ENCODE data around the gene HMGCR.
"Not testable (repeated sequence)": the region's sequence is repeated elsewhere in the genome, so short reads cannot be mapped to it uniquely, and the experiment has no call there.

HMGCR gene

GRCh38 chr5:75336615-75337336, at the start of gene HMGCR:
TSS of gene HMGCR (plus strand) at chr5:75337220. CDS start at chr5:75342606, 5,386 bp downstream.
- DNase-seq: peak; percentile 97

GRCh38 chr5:75291844-75292243, 45.2 kb upstream of the HMGCR start:
- not testable (repeated sequence) for DNase-seq

- DNase-seq: no peak
These were observed 36.9 kb upstream of the HMGCR start for GRCh38 chr5:75300084-75300483.

GRCh38 chr5:75303419-75303818, 33.6 kb upstream of the HMGCR start:
- no peak for DNase-seq

GRCh38 chr5:75304486-75304885, 32.5 kb upstream of the HMGCR start:
- not testable (repeated sequence) for DNase-seq

DNA sequence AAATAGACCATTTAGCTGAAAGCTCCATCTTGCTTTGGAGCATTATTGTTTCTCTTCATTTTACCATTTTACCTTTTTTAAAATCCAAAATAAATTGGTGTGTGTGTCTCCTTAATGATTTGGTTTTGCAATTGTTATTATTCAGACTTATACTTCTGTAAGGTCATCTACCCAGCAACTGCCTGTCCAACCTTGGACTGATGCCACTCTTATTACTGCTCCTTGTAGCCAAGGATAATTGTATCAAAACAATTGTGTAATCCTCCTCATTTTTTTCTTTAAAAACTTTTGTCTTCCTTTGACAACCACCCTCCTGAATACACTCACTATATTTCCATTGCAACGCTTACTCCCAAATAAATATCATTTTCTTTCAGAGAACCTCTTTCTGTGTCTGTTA, 30.3 kb upstream of the HMGCR start:
- no peak for DNase-seq

DNA sequence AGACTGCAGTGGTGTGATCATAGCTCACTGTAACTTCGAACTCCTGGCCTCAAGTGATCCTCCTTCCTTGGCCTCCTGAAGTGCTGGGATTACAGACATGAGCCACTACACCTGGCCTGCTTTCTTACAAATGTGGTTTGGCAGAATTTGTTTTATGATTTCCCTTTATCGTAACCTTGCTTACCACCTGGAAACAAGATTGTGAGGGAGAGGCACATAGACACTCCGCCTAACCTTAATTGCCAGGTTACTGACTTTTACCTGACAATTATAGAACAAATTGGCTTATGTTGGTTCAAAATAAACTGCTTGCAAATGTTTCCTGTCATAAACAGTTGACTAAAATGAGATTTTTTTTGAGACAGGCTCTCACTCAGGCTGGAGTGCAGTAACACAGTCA, 26.8 kb upstream of the HMGCR start:
- DNase-seq: no peak

DNA sequence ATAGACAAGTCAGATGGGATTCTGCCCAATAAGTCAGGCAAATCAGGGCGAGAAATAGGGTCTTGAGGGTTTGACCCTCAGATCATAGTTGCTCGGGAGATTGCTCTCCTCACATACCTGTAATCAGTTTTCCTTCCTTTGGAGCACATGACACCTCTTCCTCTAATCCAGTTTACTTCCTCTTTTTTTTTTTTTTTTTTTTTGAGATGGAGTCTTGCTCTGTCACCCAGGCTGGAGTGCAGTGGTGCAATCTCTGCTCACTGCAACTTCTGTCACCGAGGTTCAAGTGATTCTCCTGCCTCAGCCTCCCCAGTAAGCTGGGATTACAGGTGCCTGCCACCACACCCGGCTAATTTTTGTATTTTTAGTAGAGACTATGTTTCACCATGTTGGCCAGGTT, 17.9 kb upstream of the HMGCR start:
- not testable (repeated sequence) for DNase-seq

GRCh38 chr5:75319638-75320037, 17.4 kb upstream of the HMGCR start:
- DNase-seq: no peak

DNA sequence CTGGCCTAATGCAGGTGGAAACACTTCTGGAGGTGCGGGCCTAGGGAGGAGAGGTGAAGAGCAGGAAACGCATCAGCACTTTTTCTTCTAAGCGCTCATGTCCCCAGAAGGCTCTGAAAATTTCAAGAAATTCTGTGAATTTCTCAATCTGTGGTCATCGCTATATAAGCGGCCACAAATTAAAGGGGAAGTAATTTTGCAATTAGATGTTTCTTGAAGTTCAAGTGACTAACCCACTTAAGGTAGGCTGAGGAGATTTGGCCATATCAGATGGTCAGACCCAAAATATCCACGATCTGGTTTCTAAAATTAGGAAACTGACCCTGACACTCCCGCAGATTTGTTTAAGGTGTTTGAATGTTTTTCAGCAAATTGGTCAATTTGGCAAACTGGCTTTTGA, 16.6 kb upstream of the HMGCR start:
- no peak for DNase-seq

DNA sequence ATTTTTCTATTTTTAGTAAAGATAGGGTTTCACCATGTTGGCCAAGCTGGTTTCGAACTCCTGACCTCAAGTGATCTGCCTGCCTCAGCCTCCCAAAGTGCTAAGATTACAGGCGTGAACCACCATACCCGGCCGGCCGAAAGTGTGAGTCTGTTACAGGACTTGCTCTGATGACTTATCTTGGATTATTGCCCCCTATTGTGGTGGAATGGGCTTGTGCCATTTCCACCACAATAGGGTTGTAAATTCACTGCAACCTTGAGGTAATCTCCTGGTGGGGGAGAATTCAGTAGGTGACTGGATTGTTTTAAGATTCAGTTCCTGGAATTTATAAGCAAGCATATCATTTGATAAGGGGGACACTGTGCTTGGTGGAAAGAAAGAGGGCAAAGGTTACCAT, 15.0 kb upstream of the HMGCR start:
- DNase-seq: no peak

GRCh38 chr5:75324791-75325190, 12.2 kb upstream of the HMGCR start:
- no peak for DNase-seq

DNA sequence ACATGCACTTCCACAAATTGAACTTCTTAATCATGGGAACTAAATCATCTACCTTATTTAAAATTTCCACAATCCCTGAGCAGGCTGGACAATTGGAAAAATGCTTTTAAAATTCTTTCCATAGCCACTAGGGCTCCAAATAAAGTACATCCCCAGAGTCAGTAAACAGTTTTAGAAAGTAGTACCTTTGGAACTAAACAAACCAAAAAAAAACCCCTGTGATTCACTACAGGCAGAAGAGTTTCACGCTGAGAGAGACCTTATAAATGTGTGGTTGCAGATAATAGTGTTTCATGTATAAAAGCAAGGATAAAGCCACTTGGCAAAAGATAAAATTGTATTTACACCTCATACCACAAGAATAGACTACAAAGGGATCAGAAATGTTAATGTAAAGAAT, 11.8 kb upstream of the HMGCR start:
- DNase-seq: no peak

DNA sequence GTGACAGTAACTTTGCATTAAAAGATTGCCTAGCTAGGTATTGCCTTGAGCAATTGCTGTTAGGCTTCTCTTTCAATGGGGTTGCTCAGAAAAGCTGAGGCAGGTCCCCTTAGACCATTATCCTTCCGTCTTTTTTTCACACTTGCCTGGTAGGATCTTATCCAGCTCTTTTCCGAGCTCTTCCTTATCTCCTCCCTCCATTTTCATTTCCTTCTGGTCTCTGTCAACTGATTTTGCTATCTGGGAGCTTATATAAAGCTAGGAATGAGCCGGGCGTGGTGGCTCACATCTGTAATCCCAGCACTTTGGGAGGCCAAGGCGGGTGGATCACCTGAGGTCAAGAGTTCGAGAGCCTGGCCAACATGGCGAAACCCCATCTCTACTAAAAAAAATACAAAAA, 6.6 kb upstream of the HMGCR start:
- DNase-seq: no peak

DNA sequence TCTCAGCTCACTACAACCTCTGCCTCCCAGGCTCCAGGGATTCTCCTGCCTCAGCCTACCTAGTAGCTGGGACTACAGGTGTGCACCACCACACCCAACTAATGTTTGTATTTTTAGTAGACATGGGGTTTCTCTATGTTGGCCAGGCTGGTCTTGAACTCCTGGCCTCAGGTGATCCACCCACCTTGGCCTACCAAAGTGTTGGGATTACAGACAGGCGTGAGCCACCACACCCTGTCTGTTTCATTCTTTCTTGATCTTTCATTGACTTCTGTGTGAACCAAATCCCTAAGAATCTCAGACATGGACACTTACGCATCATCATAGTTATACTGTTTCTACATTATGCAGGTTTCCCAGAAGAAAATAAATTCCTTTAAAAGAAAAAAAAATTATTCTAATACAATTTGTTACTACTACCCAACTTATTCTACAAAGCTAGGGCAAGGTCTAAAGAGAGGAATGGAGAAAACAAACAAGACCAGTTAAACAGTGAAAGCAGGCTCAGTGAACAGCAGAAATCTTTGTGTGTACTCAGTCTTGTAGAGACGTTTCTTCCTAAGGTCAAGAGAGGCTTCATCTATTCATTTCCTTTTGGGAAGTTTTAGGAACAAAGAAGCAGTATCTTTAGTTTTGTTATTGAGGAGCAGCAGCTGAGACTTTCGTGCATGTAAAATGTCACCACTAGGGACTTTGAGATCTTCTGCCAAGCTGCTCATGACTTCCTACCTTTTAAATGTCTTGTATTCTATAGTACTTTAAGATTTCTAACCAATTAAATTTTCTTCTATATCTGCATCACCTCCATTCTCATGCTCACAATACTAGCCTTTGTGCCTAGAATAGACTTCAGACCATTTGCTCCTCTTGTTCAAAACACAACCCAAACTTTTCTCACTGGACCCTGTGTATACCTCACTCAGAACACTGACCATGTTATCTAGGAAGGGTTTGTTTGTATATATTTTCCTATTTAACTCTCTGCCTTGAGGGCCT, 5.6 kb upstream of the HMGCR start:
- no peak for DNase-seq

DNA sequence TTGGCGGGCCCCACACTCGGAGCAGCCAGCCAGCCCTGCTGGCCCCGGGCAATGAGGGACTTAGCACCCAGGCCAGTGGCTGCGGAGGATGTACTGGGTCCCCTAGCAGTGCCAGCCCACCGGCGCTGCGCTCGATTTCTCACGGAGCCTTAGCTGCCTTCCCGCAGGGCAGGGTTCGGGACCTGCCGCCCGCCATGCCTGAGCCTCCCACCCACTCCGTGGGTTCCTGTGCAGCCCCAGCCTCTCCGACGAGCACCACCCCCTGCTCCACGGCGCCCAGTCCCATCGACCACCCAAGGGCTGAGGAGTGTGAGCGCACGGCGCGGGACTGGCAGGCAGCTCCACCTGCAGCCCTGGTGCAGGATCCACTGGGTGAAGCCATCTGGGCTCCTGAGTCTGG, 3.3 kb upstream of the HMGCR start:
- not testable (repeated sequence) for DNase-seq

DNA sequence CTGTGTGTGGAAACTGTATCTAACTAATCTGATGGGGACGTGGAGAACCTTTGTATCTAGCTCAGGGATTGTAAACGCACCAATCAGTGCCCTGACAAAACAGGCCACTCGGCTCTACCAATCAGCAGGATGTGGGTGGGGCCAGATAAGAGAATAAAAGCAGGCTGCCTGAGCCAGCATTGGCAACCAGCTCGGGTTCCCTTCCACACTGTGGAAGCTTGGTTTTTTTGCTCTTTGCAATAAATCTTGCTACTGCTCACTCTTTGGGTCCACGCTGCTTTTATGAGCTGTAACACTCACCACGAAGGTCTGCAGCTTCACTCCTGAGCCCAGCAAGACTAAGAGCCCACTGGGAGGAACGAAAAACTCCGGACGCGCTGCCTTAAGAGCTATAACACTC, 2.6 kb upstream of the HMGCR start:
- not testable (repeated sequence) for DNase-seq

GRCh38 chr5:75335486-75335885, 1.5 kb upstream of the HMGCR start:
- no peak for DNase-seq

- peak; percentile 38 for DNase-seq
These were observed 937 bp upstream of the HMGCR start for GRCh38 chr5:75335952-75336614.

DNA sequence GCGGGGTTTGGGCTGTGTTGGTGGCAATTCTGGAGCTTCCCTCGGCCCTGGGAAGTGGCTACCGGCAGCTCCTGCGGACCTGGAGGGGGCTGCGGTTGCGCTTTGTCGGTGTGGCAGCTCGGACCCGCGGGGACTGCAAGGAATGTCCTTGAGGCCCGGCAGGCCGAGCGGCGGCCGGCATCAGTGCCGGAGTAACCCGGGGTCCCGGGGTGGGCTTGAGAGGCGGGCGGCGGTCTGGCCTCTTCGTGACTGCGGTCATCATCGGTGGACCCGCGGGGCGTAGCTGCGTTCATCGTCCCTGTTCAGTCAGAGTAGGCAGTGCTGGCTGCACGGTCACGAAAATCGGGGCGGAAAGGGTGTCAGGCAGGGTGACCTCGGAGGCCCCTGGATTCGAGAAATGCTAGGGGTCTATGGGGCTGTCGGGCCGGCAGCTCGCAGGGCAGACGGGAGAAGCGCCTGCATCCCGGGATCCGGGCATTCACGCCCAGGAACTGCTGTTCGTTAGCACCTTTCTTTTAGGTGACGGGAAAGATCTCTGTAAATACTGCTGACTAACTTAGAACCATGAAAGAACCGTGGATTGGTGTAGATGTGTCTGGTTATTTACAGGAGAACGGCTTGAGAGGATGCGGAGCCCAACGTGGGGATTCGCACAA, 474 bp downstream of the HMGCR start:
- no peak for DNase-seq

GRCh38 chr5:75338408-75338807, 1.4 kb downstream of the HMGCR start:
- no peak for DNase-seq

GRCh38 chr5:75340714-75341478, 3.9 kb downstream of the HMGCR start:
- no peak for DNase-seq
